Neural progenitor cell (in vitro differentiated cells): ENCODE data around the gene EPHB1.

ENCODE experiments used
- CTCF ChIP-seq: fragments of 200-600 bp; sonication (generic); IDR thresholded peaks from 2 replicates; pipeline ENCODE4 v1.5.1; 2017; ENCODE audit warnings: antibody characterized with exemption, mild to moderate bottlenecking
- EZH2 ChIP-seq: fragments of 200-600 bp; sonication (generic); IDR thresholded peaks from 2 replicates; pipeline ENCODE4 v1.6.1; 2017; ENCODE audit warnings: antibody characterized with exemption, mild to moderate bottlenecking, moderate library complexity

- TF ChIP-seq CTCF (no peak), EZH2 (no peak)
Measured at GRCh38 chr3:135056084-135056730, 261.1 kb downstream of the EPHB1 start.
